Renal cortex interstitium (tissue), 11 donors: ENCODE data around the gene PIPOX. TPM values are rescaled to one million over a fixed set of nuclear protein-coding genes. Genes with fewer than 3 reads are reported as not detected.
"Not testable (repeated sequence)": the region's sequence is repeated elsewhere in the genome, so short reads cannot be mapped to it uniquely, and the experiment has no call there.

ENCODE experiments used
- DNase-seq, 11 donors: peaks; one replicate each; pipeline ENCODE4 v3.0.0-alpha.2; 2013; ENCODE audit warnings: low read depth in 9 of 11, low spot score in 4 of 11; ENCODE audit errors: extremely low read depth in 1 of 11
- polyA plus RNA-seq, 3 donors: library from polyadenylated mRNA; unstranded; fragments of 120-200 nt; gene quantifications; one replicate each; pipeline ENCODE4 v1.2.1, GENCODE V29; 2013; ENCODE audit not compliant: insufficient read length in 3 of 3

The PIPOX gene
- polyA plus RNA-seq, 3 donors = 9.5 to 13.1 (median 10.4) TPM

- DNase-seq = no peak
Observed at GRCh38 chr17:29086628-29087332, 43.8 kb downstream of the PIPOX start.

GRCh38 chr17:29088782-29089181, 45.8 kb downstream of the PIPOX start:
- DNase-seq = not testable (repeated sequence)

- DNase-seq = peak in 2 of 11 donors; percentile 28 to 56
Observed at GRCh38 chr17:29089601-29090044, 46.7 kb downstream of the PIPOX start.

- no peak for DNase-seq
Observed at GRCh38 chr17:29090108-29090507, 47.2 kb downstream of the PIPOX start.

- DNase-seq = no peak
Observed at GRCh38 chr17:29090750-29091605, 48.0 kb downstream of the PIPOX start.

GRCh38 chr17:29091606-29092289, 48.8 kb downstream of the PIPOX start:
- DNase-seq = no peak

GRCh38 chr17:29093090-29093871, 50.3 kb downstream of the PIPOX start:
- DNase-seq = no peak

GRCh38 chr17:29094101-29094708, 51.3 kb downstream of the PIPOX start:
- no peak for DNase-seq

GRCh38 chr17:29095439-29095838, 52.5 kb downstream of the PIPOX start:
- no peak for DNase-seq

- no peak for DNase-seq
Observed at GRCh38 chr17:29096094-29096493, 53.2 kb downstream of the PIPOX start.

GRCh38 chr17:29099527-29099926, 56.6 kb downstream of the PIPOX start:
- DNase-seq = no peak

- no peak for DNase-seq
Observed at GRCh38 chr17:29100296-29100695, 57.4 kb downstream of the PIPOX start.

GRCh38 chr17:29102046-29102445, 59.1 kb downstream of the PIPOX start:
- no peak for DNase-seq

GRCh38 chr17:29102741-29103181, 59.8 kb downstream of the PIPOX start:
- DNase-seq = no peak

- no peak for DNase-seq
Observed at GRCh38 chr17:29103341-29103740, 60.4 kb downstream of the PIPOX start.
